HepG2 (cell line): ENCODE data around the gene CCL1. TPM values are rescaled to one million over a fixed set of nuclear protein-coding genes. Genes with fewer than 3 reads are reported as not detected.

Source experiments
- AFF4 ChIP-seq: sonication (generic); formaldehyde crosslinking; IDR thresholded peaks from 2 replicates; pipeline ENCODE4 v1.4.0; 2020; ENCODE audit warnings: missing genetic modification reagents
- ATF7-NPFF ChIP-seq: sonication (generic); formaldehyde crosslinking; IDR thresholded peaks from 2 replicates; pipeline ENCODE4 v1.8.1; 2023; ENCODE audit warnings: mild to moderate bottlenecking, low read depth, missing genetic modification reagents, moderate library complexity
- CREB1 ChIP-seq, 2 experiments: fragments of 450-650 bp in 1 of 2; IDR thresholded peaks; 2 replicates each; pipeline ENCODE4 v1.6.1; 2016 to 2017; ENCODE audit warnings: control low read depth in 1 of 2, mild to moderate bottlenecking in 1 of 2, missing compliant biosample characterization in 1 of 2, missing genetic modification characterization in 1 of 2
- HMG20A ChIP-seq: IDR thresholded peaks from 2 replicates; pipeline ENCODE4 v1.6.1; 2016; ENCODE audit warnings: borderline replicate concordance
- JDP2 ChIP-seq: sonication (generic); formaldehyde crosslinking; IDR thresholded peaks from 2 replicates; pipeline ENCODE4 v1.8.1; 2022; ENCODE audit warnings: missing genetic modification reagents, borderline replicate concordance
- KDM3A ChIP-seq: IDR thresholded peaks from 2 replicates; pipeline ENCODE4 v1.6.1; 2018; ENCODE audit warnings: low read depth, missing compliant biosample characterization
- NFAT5 ChIP-seq: sonication (generic); formaldehyde crosslinking; IDR thresholded peaks from 2 replicates; pipeline ENCODE4 v1.4.0; 2020; ENCODE audit warnings: missing genetic modification reagents
- PAF1 ChIP-seq: IDR thresholded peaks from 2 replicates; pipeline ENCODE4 v1.6.1; 2016; ENCODE audit warnings: missing genetic modification reagents, missing compliant biosample characterization
- POLR2A ChIP-seq, 2 experiments: IDR thresholded peaks; 2 replicates each; pipeline ENCODE4 v1.6.1; 2011; ENCODE audit warnings: low read depth in 2 of 2, low read length in 2 of 2, mild to moderate bottlenecking in 1 of 2, moderate library complexity in 1 of 2; ENCODE audit not compliant: insufficient read depth in 1 of 2
- PREB ChIP-seq: sonication (generic); formaldehyde crosslinking; IDR thresholded peaks from 2 replicates; pipeline ENCODE4 v1.4.0; 2020; ENCODE audit warnings: missing genetic modification reagents
- RARG ChIP-seq: sonication (generic); formaldehyde crosslinking; IDR thresholded peaks from 2 replicates; pipeline ENCODE4 v1.4.0; 2020; ENCODE audit warnings: low read depth, mild to moderate bottlenecking, missing genetic modification reagents
- ZFP36L2 ChIP-seq: sonication (generic); formaldehyde crosslinking; IDR thresholded peaks from 2 replicates; pipeline ENCODE4 v1.4.0; 2020; ENCODE audit warnings: missing genetic modification reagents
- ZNF605 ChIP-seq: sonication (generic); formaldehyde crosslinking; IDR thresholded peaks from 2 replicates; pipeline ENCODE4 v1.8.0; 2022; ENCODE audit warnings: mild to moderate bottlenecking, missing genetic modification reagents
- ZNF691 ChIP-seq: sonication (generic); formaldehyde crosslinking; IDR thresholded peaks from 2 replicates; pipeline ENCODE4 v1.4.0; 2020; ENCODE audit warnings: missing genetic modification reagents, low read depth, mild to moderate bottlenecking, borderline replicate concordance
- ZNF7 ChIP-seq: IDR thresholded peaks from 2 replicates; pipeline ENCODE4 v1.6.1; 2016; ENCODE audit warnings: missing biosample characterization, missing genetic modification reagents
- polyA plus RNA-seq, 8 experiments: library from polyadenylated mRNA; depleted of rRNA in 3 of 8; stranded (reverse) in 7 of 8; unstranded in 1 of 8; fragments of >200 nt; fragmentation: Illumina TruSeq in 4 of 8; extraction: Trizol in 4 of 8; gene quantifications; 2 replicates each; pipeline versions ENCODE4 v1.2.1 to v1.2.3, GENCODE V29; 2011 to 2016; ENCODE audit warnings: low read depth in 4 of 8, missing spikeins in 1 of 8, mixed read lengths in 1 of 8; ENCODE audit not compliant: insufficient read depth in 1 of 8
- total RNA-seq, 5 experiments: library from RNA; depleted of rRNA; stranded (reverse); fragments of >200 nt; fragmentation: Illumina TruSeq; extraction: Trizol; gene quantifications; 2 replicates each; pipeline ENCODE4 v1.2.3, GENCODE V29; 2016; ENCODE audit warnings: low read depth in 1 of 5

The CCL1 gene
- total and polyA plus RNA-seq, 2 of the 13 experiments (the other 11 are each of a cell fraction or from before 2014, with no cell fraction given) = not detected

GRCh38 chr17:34370997-34371395 is 8.0 kb upstream of the CCL1 start (continued):
- TF ChIP-seq PREB (CRISPR knock-in tag) (no peak), KDM3A (CRISPR knock-in tag) (no peak), ZNF605 (CRISPR knock-in tag) (no peak), ZFP36L2 (CRISPR knock-in tag) (no peak), PAF1 (CRISPR knock-in tag) (no peak), NFAT5 (CRISPR knock-in tag) (no peak), RARG (CRISPR knock-in tag) (no peak), ATF7-NPFF (CRISPR knock-in tag) (no peak), POLR2A (IDR thresholded peaks at IDR 0.05; ENCODE audit: insufficient read depth in 1 of 2, low read depth in 2 of 2, low read length in 2 of 2) (no peak), CREB1 (IDR thresholded peaks at IDR 0.05) (no peak), CREB1 (CRISPR knock-in tag; IDR thresholded peaks at IDR 0.05) (no peak), AFF4 (CRISPR knock-in tag) (no peak), JDP2 (no peak), HMG20A (CRISPR knock-in tag) (no peak), ZNF7 (CRISPR knock-in tag) (no peak), ZNF691 (CRISPR knock-in tag) (no peak)
